Stimulated activated CD8-positive, alpha-beta memory T cell treated with anti-CD3 and anti-CD28 coated beads, Interleukin-4, amount 100 ng/mL, for 4 hours (primary cell): ENCODE measurements around the gene MAB21L4.

Experiments
- DNase-seq, 2 donors: peaks; one replicate each; pipeline ENCODE4 v3.0.0-alpha.2; 2020; ENCODE audit warnings: low read depth in 2 of 2, low spot score in 1 of 2

Gene MAB21L4

DNA sequence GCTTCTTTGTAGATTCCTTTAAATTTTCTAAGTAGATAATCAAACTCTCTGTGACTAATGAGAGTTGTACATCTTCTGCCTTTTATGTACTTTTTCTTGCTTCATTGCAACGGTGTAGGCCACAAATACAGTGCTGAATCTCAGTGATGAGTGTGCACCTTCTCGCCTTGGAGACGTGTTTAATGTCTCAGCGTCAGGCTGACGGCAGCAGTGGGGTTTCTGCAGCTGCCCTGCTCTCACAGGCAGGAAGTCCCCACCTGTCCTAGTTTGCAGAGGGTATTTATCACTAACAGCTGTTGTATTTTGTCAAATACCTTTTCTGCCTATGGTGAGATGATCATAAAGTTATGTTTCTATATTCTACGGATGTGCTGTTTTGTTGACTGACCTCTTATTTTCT is 14.0 kb downstream of the MAB21L4 start:
- DNase-seq, result no peak

- no peak for DNase-seq
These were observed 16.9 kb downstream of the MAB21L4 start for GRCh38 chr2:240879105-240879504.

DNA sequence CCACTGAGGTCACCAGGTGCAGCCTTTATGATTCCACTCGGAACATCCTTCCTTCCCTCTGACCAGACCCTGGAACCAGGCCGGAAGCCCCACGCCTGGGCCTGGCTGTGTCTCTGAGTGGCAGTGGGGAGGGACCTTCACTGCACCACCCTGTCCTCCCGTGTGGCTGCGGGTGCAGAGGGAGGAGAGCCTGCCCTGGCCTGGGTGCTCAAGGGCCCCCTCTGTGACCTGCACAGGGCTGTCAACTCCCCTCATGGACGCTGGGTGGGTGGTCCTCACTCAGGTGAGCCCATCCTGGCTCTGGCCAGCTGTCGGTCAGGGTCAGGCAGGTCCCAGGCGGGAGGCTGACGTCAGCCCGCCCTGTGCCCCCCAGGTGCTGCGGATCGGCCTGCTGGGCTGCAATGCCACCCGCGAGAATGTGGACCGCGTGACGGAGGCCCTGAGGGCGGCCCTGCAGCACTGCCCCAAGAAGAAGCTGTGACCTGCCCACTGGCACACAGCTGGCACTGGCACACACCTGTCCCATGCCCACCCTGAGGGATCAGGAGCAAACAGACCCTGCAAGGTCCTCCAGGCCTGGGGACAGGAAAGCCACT is 17.5 kb downstream of the MAB21L4 start:
- DNase-seq, result no peak

DNA sequence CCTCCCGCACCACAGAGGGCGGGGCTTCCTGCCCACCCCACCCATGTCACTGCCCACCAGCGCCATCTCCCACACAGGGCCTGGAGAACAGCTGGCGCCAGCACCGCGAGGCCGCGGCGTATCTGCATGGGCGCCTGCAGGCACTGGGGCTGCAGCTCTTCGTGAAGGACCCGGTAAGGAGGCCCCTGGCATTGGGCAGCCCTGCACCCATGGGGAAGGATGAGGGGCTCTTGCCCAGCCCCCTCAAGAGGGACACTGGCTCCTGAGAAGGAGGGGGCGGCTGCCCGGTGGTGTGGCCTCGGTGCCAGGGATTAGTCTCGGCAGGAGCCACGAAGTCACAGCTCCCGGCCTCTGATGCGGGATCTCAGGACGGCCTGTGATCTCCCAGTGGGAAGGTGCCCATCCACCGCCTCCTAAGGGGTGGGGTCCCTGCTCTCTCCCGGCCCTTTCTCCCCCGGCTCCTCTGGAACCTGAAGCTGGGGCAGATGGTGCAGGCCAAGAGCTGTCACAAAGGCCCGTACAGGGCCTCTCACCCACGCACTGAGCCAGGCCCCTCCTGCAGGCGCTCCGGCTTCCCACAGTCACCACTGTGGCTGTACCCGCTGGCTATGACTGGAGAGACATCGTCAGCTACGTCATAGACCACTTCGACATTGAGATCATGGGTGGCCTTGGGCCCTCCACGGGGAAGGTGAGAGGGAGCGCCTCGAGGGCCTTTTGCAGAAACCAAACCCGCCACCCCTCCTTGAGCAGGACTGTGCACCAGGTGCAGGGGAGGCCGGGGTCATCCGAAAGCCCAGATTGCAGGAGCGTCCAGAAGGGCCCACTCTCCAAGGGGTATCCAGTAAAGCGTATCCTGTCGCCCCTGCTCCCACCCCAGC is 18.3 kb downstream of the MAB21L4 start:
- DNase-seq, result no peak

DNA sequence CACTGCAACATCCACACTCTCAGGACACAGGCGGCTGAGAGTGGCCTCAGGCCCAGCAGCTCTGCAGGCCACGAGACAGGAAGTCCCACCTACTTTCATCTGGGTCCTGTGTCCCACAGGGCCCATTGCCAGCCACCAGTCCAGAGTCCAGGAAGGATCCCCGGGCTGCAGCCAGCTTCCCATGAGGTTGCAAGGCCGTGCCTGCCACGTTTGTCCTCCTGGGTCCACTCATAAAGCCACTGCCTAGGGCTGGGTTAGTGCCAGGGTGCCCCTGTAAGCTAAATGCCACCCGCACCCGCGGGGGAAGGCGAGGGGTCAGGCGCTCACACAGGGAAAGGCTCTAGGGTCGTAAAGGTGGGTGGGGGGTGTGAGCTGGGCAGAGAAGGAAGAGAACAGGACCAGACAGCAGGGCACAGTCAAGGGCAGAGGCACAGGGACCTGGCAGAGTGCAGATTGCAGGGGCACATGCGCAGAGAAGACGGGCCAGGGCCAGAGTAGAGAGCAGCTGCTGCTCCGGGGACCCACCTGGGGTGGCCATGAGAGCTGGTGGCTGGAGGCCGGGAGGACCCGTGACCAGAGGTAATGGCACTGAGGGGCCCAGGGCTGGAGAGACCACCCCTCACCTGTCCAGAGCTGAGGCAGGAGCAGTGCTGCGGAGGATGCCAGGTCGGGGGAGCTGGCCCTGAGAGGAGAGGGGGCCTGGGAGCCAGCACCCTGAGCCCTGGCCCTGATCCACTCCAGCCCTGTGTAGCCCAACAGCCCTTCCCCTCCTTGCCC is 19.3 kb downstream of the MAB21L4 start:
- no peak for DNase-seq

GRCh38 chr2:240876035-240876474 is 19.9 kb downstream of the MAB21L4 start:
- DNase-seq, result no peak

DNA sequence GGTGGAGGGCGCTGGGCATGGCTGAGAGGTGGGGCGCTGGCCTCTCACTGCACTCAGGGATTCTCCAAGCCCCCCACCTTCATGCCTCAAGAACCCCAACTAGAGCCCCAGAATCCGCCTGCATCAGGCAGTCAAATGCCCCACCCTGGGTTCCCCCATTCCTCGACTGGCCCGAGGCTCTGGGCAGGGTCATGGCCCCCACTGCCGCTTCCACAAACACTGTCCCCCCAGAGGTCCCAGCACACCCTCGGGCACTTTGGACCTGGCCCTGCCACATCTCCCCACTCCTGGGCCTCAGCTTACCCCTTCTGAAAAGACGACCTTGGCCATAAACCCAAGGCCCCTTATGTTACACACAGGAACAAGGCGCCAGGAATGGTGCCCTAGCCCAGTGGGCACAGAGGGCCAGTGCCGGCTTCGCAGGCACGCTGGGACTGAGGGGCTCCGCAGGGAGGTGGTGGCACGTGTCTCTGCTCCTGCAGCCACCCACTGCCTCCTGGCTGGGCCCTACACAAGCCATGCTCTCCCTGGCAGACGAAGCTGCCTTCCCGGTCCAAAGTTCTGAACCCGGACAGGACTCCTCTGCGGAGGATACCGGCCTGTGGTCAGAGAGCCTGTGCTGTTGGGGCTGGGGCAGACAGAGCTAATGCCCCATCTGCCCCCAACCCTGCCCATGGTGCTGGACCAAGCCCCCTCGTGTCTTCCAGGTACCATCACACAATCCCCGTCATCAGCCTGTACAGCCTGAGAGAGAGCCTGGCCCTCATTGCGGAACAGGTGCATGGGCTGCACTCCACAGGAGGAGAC is 20.5 kb downstream of the MAB21L4 start:
- no peak for DNase-seq

DNA sequence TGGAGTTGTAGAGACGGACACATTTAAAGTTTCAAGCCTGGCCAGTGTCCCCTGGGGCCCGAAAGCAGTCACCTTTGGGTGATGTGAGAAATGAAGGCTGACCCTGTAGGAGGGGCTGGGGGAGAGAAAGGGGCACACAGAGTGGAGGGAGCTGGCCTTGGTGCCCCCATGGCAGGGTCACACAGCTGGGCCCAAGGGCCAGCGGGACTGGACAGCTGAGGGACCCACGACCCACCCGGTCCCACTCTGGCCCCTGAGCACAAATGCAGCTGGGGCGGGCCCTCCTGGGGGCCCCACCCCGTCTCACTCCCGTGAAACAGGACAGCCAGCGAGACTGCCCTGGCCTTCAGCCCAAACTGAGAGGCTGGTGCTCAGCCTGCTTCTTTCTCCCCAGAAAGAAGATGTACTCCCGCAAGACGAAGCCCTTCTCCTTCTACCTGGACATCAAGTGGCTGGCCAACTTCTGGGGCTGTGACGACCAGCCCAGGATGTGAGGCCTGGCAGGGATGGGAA is 21.2 kb downstream of the MAB21L4 start:
- DNase-seq, result no peak

- DNase-seq, result no peak
These were observed 21.9 kb downstream of the MAB21L4 start for GRCh38 chr2:240873805-240874714.

DNA sequence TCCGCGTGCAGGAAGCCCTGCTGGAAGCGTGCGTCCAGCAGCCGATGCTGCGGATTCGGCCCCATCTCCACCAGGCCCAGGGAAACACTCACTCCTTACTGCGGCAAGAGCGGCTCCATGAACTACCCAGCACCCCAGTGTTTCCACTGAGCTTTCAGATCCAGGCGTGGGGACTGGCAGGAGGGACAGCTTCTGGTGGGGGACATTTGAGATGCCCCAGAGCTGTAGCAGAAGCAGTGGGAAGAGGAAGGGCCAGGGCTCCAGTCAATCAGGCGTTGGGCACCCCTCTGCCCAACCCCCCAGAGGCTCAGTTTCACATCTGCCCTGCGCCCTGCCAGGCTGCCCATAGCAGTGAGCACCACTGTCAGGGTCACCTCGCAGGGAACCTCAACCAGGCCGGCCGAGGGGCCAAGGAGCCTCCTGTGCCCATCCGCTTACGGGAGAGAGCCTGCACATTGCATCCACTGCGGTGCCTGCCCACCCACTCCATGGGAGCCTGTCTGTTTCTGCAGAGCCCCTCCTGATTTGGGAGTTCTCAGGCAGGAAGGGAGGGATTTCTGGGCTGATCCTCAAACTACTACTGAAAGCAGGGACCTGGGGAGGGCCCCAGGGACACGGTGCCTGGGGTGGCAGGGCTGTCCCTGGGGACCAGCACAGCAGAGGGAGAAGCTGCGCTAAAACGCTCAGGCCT is 22.7 kb downstream of the MAB21L4 start:
- no peak for DNase-seq

- DNase-seq, result no peak
These were observed 23.4 kb downstream of the MAB21L4 start for GRCh38 chr2:240872317-240873097.

DNA sequence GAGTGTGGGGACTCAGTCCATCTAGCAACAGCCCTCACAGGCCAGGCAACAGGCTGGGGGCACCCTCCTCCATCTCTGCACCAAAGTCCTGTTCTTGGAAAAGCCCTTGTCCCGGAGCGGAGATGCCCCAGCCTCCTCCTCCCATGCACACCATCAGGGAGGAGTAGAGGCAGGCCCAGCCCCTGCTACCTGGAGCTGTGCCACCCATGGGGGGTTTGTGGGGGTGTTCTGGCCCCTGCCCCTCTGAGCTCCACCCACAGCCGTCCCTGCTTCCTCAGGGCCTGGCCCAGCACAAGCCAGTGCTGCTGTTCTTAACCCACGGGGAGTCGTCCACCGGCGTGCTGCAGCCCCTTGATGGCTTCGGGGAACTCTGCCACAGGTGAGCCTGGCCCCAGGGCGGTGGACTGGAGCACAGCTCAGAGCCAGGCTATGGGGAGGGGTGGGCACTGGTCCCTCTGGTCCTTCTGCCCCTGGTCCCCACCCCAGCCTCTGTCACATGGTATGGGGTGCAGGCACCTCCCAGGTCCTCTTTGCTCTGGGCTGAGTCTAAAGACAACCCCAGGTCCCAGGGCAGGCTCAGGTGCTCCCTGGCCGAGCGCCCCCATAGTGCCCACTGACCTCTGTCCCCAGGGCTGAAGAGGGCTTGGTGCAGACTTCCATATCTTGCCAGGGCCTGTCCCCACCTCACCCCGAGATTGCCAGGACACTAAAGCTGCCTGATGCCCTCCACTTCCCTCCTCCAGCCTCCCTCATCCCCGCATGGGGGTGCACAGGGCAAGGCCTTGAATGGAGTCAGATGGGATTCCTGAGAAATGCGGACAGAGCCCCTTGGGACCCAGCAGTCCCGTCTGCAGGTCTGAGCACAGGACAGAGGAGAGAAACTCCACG is 24.6 kb downstream of the MAB21L4 start:
- DNase-seq, result no peak

DNA sequence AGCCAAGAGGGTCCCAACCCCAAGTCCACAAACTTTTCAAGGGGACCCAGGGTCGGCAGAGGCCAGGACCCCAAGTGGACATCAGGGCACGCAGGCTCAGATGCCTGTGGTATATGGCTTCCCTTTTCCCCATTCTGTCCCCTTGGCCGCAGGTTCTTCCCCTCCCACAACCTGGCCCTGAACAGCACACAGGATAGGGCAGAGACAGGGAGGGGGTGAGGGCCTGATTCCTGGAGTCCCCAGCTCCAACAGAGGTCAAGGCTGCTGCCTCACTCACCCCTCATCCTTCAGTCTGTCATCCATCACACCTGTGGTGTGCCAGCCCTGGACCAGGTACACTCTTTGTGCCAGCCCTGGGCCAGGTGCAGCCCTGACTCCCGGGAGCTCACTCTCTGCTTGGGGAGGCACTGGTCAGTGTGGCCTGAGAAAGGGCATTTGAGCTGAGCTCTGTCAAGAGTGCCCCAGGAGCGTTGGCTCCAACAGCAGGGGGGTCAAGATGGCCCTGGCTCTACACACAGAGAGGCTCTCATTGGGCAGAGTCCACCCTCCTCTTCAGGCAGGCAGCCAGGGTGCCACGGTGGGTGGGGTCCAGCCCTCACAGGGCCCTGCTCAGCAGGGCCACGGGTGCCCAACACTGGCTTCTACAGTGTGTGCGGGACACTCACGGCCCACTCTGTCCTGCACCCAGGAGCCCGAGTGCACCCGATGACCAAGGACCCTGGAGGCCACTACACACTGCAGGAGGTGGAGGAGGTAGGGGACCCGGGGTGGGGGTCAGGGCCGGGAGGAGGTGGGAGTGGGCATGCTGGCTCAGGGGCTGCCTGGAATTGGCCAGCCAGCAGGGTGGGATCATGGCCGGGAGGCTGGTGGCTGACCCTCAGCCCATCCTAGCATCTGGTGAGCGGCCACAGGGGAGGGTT is 25.7 kb downstream of the MAB21L4 start:
- no peak for DNase-seq

DNA sequence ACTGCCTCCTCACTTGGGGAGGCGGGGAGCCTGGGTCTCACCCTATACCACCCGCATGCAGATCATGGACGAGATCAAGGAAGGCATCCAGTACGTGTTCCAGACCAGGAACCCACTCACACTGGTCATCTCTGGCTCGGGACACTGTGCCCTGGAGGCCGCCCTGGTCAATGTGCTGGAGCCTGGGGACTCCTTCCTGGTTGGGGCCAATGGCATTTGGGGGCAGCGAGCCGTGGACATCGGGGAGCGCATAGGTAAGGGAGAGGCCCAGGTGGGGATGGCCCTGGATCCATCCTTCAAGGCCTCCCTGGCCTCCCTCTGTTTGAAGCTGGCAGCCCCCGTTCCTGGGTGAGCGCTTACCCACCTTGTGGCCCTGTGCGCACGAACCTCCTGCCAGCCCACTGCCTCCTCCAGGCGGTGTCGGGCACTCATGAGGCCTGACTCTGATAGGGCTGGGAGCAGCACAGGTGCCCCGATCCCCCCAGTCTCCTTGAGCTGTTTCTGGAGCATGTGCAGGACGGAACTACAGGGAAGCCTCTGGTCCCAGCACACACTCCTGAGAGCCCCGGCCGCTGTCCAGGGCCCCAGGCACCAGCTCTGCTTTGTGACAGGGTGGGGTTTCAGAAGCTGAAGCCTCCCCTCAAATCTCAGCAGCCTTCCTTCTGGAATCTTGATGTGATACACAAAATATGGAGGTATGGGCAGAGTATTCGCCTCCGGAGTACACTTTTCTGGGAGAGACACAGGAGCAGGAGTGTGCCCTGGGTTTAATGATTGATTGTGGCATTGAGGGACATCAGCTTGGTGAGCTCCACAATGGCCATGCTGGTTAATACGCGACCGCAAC is 26.6 kb downstream of the MAB21L4 start:
- no peak for DNase-seq

DNA sequence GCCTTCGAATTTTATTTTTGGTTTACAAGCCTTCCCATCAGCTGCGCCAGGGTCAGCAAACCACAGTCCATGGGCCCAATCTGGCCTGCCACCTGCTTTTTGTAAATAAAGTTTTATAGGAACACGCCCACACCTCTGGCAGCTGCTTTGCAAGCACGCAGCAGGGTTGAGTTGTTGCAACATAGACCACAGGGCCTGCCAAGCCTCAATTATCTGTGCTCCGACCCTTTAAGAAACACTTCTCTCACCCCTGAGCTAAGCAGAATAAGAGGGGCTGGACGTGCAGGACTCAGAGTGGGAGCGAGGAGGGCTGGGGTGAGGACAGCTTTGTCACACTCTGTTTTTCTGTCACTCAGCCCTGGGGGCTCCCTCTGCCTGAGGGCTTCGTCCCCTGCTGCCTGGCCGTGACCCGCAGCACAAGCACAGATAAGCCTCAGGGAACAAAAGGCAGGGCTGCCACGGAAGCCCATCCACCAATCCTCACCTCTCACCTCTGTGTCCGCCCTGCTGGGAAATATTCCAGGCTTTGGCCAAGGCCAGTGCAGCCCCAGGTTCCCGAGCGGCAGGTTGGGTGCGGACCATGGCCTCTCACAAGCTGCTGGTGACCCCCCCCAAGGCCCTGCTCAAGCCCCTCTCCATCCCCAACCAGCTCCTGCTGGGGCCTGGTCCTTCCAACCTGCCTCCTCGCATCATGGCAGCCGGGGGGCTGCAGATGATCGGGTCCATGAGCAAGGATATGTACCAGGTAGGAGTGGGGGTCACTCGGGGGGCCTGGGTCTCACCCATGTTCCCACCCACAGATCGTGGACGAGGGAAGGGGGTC is 27.5 kb downstream of the MAB21L4 start, which contains the start of gene AGXT:
TSS of gene AGXT (plus strand) at position 539 of the 823 bp plus-strand sequence. CDS start at position 581, 42 bp downstream.
- no peak for DNase-seq
